Activated CD4-positive, alpha-beta memory T cell treated with anti-CD3 and anti-CD28 coated beads for 36 hours (primary cell): ENCODE data around the gene USP51. TPM values are rescaled to one million over a fixed set of nuclear protein-coding genes. Genes with fewer than 3 reads are reported as not detected.
A peak's percentile ranks its signal among the peaks of the same experiment; 100 is the strongest.
"Not testable (repeated sequence)": the region's sequence is repeated elsewhere in the genome, so short reads cannot be mapped to it uniquely, and the experiment has no call there.

Experiments used
- CTCF ChIA-PET: fragments of 350-600 bp; sonication (Branson Sonifier 250); formaldehyde crosslinking; loops from one replicate; lab custom pipeline; 2021; ENCODE audit warnings: antibody characterized with exemption, inconsistent platforms; lab: Charles Lee
- POLR2A ChIA-PET: fragments of 350-600 bp; sonication (Branson Sonifier 250); formaldehyde crosslinking; loops from one replicate; lab custom pipeline; 2021; ENCODE audit warnings: antibody characterized with exemption; lab: Charles Lee
- DNase-seq: peaks from one replicate; pipeline ENCODE4 v3.0.0-alpha.2; 2020
- H3K27ac Mint-ChIP-seq: one replicate; pipeline ENCODE4 v1.8.0; 2021; ENCODE audit warnings: mixed read lengths
- H3K27me3 Mint-ChIP-seq: one replicate; pipeline ENCODE4 v1.8.0; 2021; ENCODE audit warnings: mixed read lengths
- H3K36me3 Mint-ChIP-seq: one replicate; pipeline ENCODE4 v1.8.0; 2021; ENCODE audit warnings: mixed read lengths
- H3K4me1 Mint-ChIP-seq: one replicate; pipeline ENCODE4 v1.8.0; 2021; ENCODE audit warnings: low read depth, mixed read lengths
- H3K4me3 Mint-ChIP-seq: one replicate; pipeline ENCODE4 v1.8.0; 2021; ENCODE audit warnings: mild to moderate bottlenecking, mixed read lengths
- H3K9me3 Mint-ChIP-seq: one replicate; pipeline ENCODE4 v1.8.0; 2021; ENCODE audit warnings: mixed read lengths
- intact Hi-C: fragments of 100-400 bp; cut with micrococcal nuclease; formaldehyde crosslinking; loops from one replicate; pipeline ENCODE4 v1.15.1; 2023
- total RNA-seq, 2 experiments: library from RNA; stranded (reverse); gene quantifications; one replicate each; pipeline ENCODE4 v1.2.3, GENCODE V29; 2021

The USP51 gene
- total RNA-seq, result 1 to 10 TPM; 1.6 to 2.1 TPM

GRCh38 chrX:55489314-55490009 lies at the start of gene USP51:
Gene USP51, minus strand, starts transcription at chrX:55489848. Its CDS starts 909 bp downstream, at chrX:55488939.
- H3K9me3 Mint-ChIP-seq, result no peaks in the 10 kb centered on the region
- H3K36me3 Mint-ChIP-seq, result no peaks in the 10 kb centered on the region
- H3K4me3 Mint-ChIP-seq, result peak within 1 kb of the TSS; percentile 87
- DNase-seq, result peak; percentile 20
- peak within 1 kb of the TSS; percentile 92 for H3K27ac Mint-ChIP-seq
- no peaks in the 10 kb centered on the region for H3K27me3 Mint-ChIP-seq
- H3K4me1 Mint-ChIP-seq, result peaks cover 12% of the 10 kb centered on the region
- POLR2A ChIA-PET, result interaction anchor here (0.6 to 1.8 kb wide), 5 partner anchors 9 to 850 kb away, joined by 3 to 8 read pairs (median 3); partner anchors contain the start of genes MAGEH1 and RRAGB
- intact Hi-C loops, result no loop called here
- CTCF ChIA-PET, result interaction anchor here (1.1 to 2.8 kb wide), 4 partner anchors 37 to 419 kb away, joined by 3 to 9 read pairs (median 8); partner anchors contain the start of genes MAGEH1 and RRAGB

DNA sequence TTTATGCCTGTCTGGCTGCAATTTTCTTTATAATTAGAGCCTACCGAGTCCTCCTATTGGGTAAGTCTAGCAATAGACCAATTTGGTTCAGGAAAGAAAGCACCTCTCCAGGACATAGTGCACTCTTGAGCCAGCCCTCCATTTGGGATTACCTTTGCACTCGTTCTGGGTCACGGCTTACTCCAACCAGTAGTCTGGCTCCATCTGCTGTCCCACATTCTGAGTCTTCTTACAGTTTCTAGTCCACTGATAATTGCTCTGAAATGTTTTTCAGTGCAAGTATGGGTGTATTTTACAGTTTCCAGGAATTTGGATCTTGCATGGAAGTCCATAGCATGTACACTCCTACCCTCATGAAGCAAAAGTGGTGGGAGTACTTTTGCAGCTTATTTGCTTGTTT lies 34.8 kb upstream of the USP51 start:
- POLR2A ChIA-PET, result no interaction called here
- intact Hi-C loops, result no loop called here
- no peak overlapping the region for H3K4me3 Mint-ChIP-seq
- H3K27ac Mint-ChIP-seq, result no peak overlapping the region
- H3K4me1 Mint-ChIP-seq, result no peaks in the 10 kb centered on the region
- H3K9me3 Mint-ChIP-seq, result no peaks in the 10 kb centered on the region
- CTCF ChIA-PET, result no interaction called here
- no peaks in the 10 kb centered on the region for H3K27me3 Mint-ChIP-seq
- DNase-seq, result no peak
- no peaks in the 10 kb centered on the region for H3K36me3 Mint-ChIP-seq

GRCh38 chrX:55523356-55523755 lies 33.7 kb upstream of the USP51 start:
- DNase-seq, result no peak
- intact Hi-C loops, result no loop called here
- POLR2A ChIA-PET, result no interaction called here
- no peak overlapping the region for H3K27ac Mint-ChIP-seq
- no peaks in the 10 kb centered on the region for H3K36me3 Mint-ChIP-seq
- no peaks in the 10 kb centered on the region for H3K27me3 Mint-ChIP-seq
- no peaks in the 10 kb centered on the region for H3K9me3 Mint-ChIP-seq
- H3K4me3 Mint-ChIP-seq, result no peak overlapping the region
- no peaks in the 10 kb centered on the region for H3K4me1 Mint-ChIP-seq
- CTCF ChIA-PET, result no interaction called here

- Mint-ChIP-seq H3K9me3 (no peaks in the 10 kb centered on the region), H3K4me1 (no peaks in the 10 kb centered on the region), H3K27ac (no peak overlapping the region), H3K36me3 (no peaks in the 10 kb centered on the region), H3K4me3 (no peak overlapping the region), H3K27me3 (no peaks in the 10 kb centered on the region)
- DNase-seq, result no peak
- CTCF ChIA-PET, result no interaction called here
- intact Hi-C loops, result no loop called here
- POLR2A ChIA-PET, result no interaction called here
Measured at GRCh38 chrX:55522596-55523276, 33.1 kb upstream of the USP51 start.

DNA sequence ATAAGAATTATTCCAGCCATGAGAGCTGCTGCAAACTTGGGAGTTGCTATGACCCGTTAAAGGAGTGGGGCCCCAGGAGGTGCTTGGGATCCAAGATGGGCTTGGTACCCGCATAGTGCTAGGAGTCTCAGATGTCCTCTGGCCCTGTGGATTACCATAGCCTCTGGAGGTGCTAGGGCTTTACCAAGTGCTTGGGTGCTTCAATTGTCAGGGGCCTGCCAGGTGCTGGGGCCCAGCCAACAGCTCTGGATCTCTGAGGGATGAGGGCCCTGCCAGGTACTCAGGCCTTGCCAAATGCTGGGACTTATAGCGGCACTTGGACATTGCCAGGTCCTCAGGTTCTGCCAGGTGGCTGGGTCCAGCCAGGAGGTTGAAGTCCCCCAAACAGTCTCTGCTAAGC lies 32.0 kb upstream of the USP51 start:
- intact Hi-C loops, result no loop called here
- Mint-ChIP-seq H3K9me3 (no peaks in the 10 kb centered on the region), H3K27me3 (no peaks in the 10 kb centered on the region), H3K4me3 (no peak overlapping the region), H3K4me1 (no peaks in the 10 kb centered on the region), H3K36me3 (no peaks in the 10 kb centered on the region), H3K27ac (no peak overlapping the region)
- CTCF ChIA-PET, result no interaction called here
- POLR2A ChIA-PET, result no interaction called here
- no peak for DNase-seq

- H3K4me3 Mint-ChIP-seq, H3K27ac Mint-ChIP-seq, intact Hi-C loops, H3K27me3 Mint-ChIP-seq, POLR2A ChIA-PET, H3K9me3 Mint-ChIP-seq, H3K36me3 Mint-ChIP-seq, DNase-seq, H3K4me1 Mint-ChIP-seq, CTCF ChIA-PET: not testable (repeated sequence)
Measured at GRCh38 chrX:55516794-55517481, 27.3 kb upstream of the USP51 start.

- DNase-seq, H3K4me3 Mint-ChIP-seq, H3K4me1 Mint-ChIP-seq, intact Hi-C loops, POLR2A ChIA-PET, H3K9me3 Mint-ChIP-seq, H3K27me3 Mint-ChIP-seq, H3K27ac Mint-ChIP-seq, H3K36me3 Mint-ChIP-seq, CTCF ChIA-PET: not testable (repeated sequence)
Measured at GRCh38 chrX:55513045-55513737, 23.5 kb upstream of the USP51 start.

DNA sequence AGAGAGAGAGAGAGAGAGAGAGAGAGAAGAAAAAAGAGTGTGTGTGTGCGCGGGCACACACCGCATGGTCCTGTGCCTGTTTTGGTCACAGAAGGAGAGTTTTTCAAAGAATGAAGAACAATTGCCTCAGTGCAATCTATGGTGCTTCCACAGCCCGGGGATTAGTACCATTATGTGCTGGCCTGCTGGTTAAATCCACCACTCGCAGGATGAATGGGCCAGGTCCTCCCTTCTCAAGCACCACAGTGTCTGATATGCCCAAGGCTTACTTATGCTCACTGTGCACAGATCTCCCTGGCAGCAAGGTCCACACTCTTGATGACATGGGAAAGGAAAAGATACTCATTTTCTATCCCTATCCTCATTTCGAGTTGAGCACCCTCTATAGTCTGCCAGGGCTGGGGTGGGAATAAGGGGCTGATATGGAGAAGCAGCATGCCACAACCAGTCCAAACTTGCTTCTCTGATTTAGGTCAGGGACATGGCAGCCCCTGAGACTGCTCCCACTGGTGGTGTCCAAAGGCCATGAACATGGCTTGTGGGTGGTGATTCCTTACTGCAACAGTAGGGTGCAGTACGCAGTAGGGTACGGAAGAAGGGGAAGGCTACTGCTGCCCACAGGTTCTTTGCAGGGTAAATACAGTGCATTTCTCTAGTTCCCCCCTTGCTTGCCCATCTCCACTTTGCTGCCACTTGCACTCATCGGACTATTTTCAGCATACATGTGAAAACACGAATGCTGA lies 18.9 kb upstream of the USP51 start:
- DNase-seq, H3K4me1 Mint-ChIP-seq, POLR2A ChIA-PET, H3K9me3 Mint-ChIP-seq, H3K27me3 Mint-ChIP-seq, H3K4me3 Mint-ChIP-seq, intact Hi-C loops, H3K36me3 Mint-ChIP-seq, CTCF ChIA-PET, H3K27ac Mint-ChIP-seq: not testable (repeated sequence)

DNA sequence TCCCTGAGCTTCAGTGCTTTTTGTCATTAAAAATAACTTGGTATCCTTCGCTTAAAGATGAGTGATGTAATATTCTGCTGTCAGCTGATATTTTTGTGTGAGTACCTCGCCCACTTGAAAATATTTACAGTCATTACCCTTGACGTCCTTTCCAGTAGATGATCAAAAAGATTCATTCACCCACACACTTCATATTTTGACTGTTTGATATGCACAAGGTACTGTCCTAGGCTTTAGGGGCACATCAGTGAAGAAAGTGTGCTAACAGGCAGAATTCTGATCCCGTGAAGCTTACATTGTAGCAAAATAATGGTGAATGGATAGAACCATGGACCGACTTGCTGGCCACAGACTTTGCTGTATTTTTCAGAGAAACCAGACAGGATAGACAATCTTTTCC lies 18.1 kb upstream of the USP51 start:
- H3K4me3 Mint-ChIP-seq, intact Hi-C loops, DNase-seq, H3K4me1 Mint-ChIP-seq, H3K27me3 Mint-ChIP-seq, H3K27ac Mint-ChIP-seq, H3K36me3 Mint-ChIP-seq, CTCF ChIA-PET, H3K9me3 Mint-ChIP-seq, POLR2A ChIA-PET: not testable (repeated sequence)

DNA sequence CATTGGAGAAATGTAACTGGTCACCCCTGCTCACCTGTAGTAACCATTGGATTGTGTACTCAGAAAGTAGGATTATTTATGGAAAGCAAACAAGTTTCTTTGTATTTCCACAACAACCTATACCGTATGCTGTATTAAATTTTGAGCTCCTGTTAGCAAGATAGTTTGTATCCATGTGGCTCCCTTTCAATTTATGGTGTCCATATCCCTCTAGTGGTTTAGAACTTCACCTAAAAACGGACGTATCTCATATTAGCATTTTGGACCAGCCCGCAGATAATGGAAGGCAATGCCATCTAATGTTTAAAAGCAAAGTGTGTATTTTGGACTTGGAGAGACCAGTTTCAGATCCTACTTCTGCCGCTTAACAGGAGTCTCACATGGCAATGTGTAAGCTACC lies 17.4 kb upstream of the USP51 start:
- H3K36me3 Mint-ChIP-seq, CTCF ChIA-PET, POLR2A ChIA-PET, H3K27me3 Mint-ChIP-seq, H3K4me3 Mint-ChIP-seq, DNase-seq, H3K27ac Mint-ChIP-seq, intact Hi-C loops, H3K9me3 Mint-ChIP-seq, H3K4me1 Mint-ChIP-seq: not testable (repeated sequence)

- Mint-ChIP-seq H3K27me3 (no peaks in the 10 kb centered on the region), H3K36me3 (no peaks in the 10 kb centered on the region), H3K27ac (no peak overlapping the region), H3K9me3 (no peaks in the 10 kb centered on the region), H3K4me3 (no peak overlapping the region), H3K4me1 (peaks cover 10% of the 10 kb centered on the region)
- ChIA-PET CTCF (interaction anchor here (0.6 to 2.8 kb wide), 2 partner anchors 39 to 417 kb away, joined by 3 to 9 read pairs; partner anchors contain the start of gene MAGEH1), POLR2A (no interaction called here)
- intact Hi-C loops, result no loop called here
- no peak for DNase-seq
Measured at GRCh38 chrX:55490974-55491373, 1.3 kb upstream of the USP51 start.
